Spleen (tissue), 11 donors: Measurements from ENCODE around the gene BACE2. TPM values are rescaled to one million over a fixed set of nuclear protein-coding genes. Genes with fewer than 3 reads are reported as not detected.
A peak's percentile ranks its signal among the peaks of the same experiment; 100 is the strongest.

Experiments used
- DNase-seq: peaks from one replicate; pipeline ENCODE4 v3.0.0-alpha.2; 2020
- H3K27ac ChIP-seq, 8 donors: fragments of 200-600 bp; sonication (generic) in 7 of 8; 1 replicate in 4 of 8; 2 replicates in 4 of 8; pipeline versions ENCODE4 v1.5.0 to v1.8.0; 2016 to 2021; ENCODE audit warnings: inconsistent platforms in 4 of 8, mild to moderate bottlenecking in 4 of 8, moderate library complexity in 1 of 8
- H3K27me3 ChIP-seq, 7 donors: fragments of 200-600 bp; sonication (generic) in 6 of 7; replicated peaks in 1 of 7; 1 replicate in 4 of 7; 2 replicates in 3 of 7; pipeline versions ENCODE4 v1.5.0 to v1.8.0; 2016 to 2021; ENCODE audit warnings: inconsistent platforms in 3 of 7, mild to moderate bottlenecking in 1 of 7
- H3K36me3 ChIP-seq, 6 donors: fragments of 200-600 bp; sonication (generic) in 5 of 6; 1 replicate in 4 of 6; 2 replicates in 2 of 6; pipeline versions ENCODE4 v1.5.0 to v1.8.0; 2016 to 2021; ENCODE audit warnings: inconsistent platforms in 2 of 6
- H3K4me1 ChIP-seq, 6 donors: fragments of 200-600 bp; sonication (generic) in 5 of 6; 1 replicate in 3 of 6; 2 replicates in 3 of 6; pipeline versions ENCODE4 v1.5.0 to v1.8.0; 2016 to 2021; ENCODE audit warnings: inconsistent platforms in 3 of 6
- H3K4me3 ChIP-seq, 8 donors: fragments of 200-600 bp; sonication (generic) in 7 of 8; 1 replicate in 4 of 8; 2 replicates in 4 of 8; pipeline versions ENCODE4 v1.5.0 to v1.8.0; 2016 to 2021; ENCODE audit warnings: inconsistent platforms in 4 of 8, mild to moderate bottlenecking in 4 of 8, moderate library complexity in 2 of 8
- H3K9me3 ChIP-seq, 8 donors: fragments of 200-600 bp; sonication (generic) in 7 of 8; 1 replicate in 4 of 8; 2 replicates in 4 of 8; pipeline versions ENCODE4 v1.5.0 to v1.8.0; 2016 to 2021; ENCODE audit warnings: inconsistent platforms in 4 of 8
- POLR2A ChIP-seq, 3 donors: fragments of 450-650 bp; IDR thresholded peaks; one replicate each; pipeline ENCODE4 v1.5.1; 2017; ENCODE audit warnings: antibody characterized with exemption in 3 of 3, mild to moderate bottlenecking in 1 of 3
- POLR2AphosphoS5 ChIP-seq, 3 donors: sonication (generic); formaldehyde crosslinking; IDR thresholded peaks; one replicate each; pipeline ENCODE4 v1.5.1; 2017; ENCODE audit warnings: antibody characterized with exemption in 3 of 3
- WGBS, 5 donors: extraction: QIAGEN DNeasy Blood & Tissue Kit in 3 of 5; methylation state at CpG; one replicate each; pipeline versions ENCODE4 v1.1.5 to v1.1.7; 2013 to 2018; 5-methylcytosine and 5-hydroxymethylcytosine counted together
- intact Hi-C: fragments of 100-400 bp; cut with DNase I; formaldehyde crosslinking; loops from one replicate; pipeline ENCODE4 v1.15.0; 2023; ENCODE audit warnings: low total_unique reads
- polyA plus RNA-seq, 3 donors: library from polyadenylated mRNA; stranded (reverse); fragments of 200-250 nt; gene quantifications; one replicate each; pipeline ENCODE4 v1.2.1, GENCODE V29; 2013
- total RNA-seq, 7 donors: library from RNA; depleted of rRNA in 3 of 7; stranded (reverse); fragments of >200 nt in 3 of 7; fragmentation: NEBNext Ultra II Directional in 4 of 7; extraction: Animal tissue kit (Norgen Biotek cat#: 25700) in 4 of 7; gene quantifications; one replicate each; pipeline versions ENCODE4 v1.1.0 to v1.2.1, GENCODE V29; 2016 to 2021
- TF ChIP-seq, protein P1 (sequence below), 11 experiments: fragments of 200-600 bp in 7 of 11; fragments of 450-650 bp in 4 of 11; sonication (generic) in 4 of 11; IDR thresholded peaks in 8 of 11; conservative IDR thresholded peaks in 3 of 11; 1 replicate in 7 of 11; 2 replicates in 4 of 11; pipeline versions ENCODE4 v1.4.0 to v1.8.0; 2016 to 2021; ENCODE audit warnings: antibody characterized with exemption in 11 of 11, inconsistent platforms in 4 of 11, mild to moderate bottlenecking in 1 of 11
- donor health status: healthy with polysubstance abuse.
- donor health status: DM: no; HTN: no; CAD: no; lungs with moderate emphysema.
- donor health status: DM: no; HTN: no; CAD: no.
- donor health status: Bipolar disorder and iron deficiency.
- donor health status: healthy.
- donor health status: DM: no; HTN: no; CAD: no.
- donor health status: DM: yes; HTN: yes; CAD: no.

The BACE2 gene
- total and polyA plus RNA-seq, 10 donors = 19.4 to 54.7 (median 47.1) TPM

GRCh38 chr21:41164052-41164451 is 3.9 kb upstream of the BACE2 start:
- H3K27ac ChIP-seq = no peak overlapping the region
- peaks cover 0 to 40% (median 3%) of the 10 kb centered on the region in 7 donors for H3K27me3 ChIP-seq
- TF ChIP-seq, protein P1, sequence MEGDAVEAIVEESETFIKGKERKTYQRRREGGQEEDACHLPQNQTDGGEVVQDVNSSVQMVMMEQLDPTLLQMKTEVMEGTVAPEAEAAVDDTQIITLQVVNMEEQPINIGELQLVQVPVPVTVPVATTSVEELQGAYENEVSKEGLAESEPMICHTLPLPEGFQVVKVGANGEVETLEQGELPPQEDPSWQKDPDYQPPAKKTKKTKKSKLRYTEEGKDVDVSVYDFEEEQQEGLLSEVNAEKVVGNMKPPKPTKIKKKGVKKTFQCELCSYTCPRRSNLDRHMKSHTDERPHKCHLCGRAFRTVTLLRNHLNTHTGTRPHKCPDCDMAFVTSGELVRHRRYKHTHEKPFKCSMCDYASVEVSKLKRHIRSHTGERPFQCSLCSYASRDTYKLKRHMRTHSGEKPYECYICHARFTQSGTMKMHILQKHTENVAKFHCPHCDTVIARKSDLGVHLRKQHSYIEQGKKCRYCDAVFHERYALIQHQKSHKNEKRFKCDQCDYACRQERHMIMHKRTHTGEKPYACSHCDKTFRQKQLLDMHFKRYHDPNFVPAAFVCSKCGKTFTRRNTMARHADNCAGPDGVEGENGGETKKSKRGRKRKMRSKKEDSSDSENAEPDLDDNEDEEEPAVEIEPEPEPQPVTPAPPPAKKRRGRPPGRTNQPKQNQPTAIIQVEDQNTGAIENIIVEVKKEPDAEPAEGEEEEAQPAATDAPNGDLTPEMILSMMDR (IDR thresholded peaks at IDR 0.05 in 8 of 11, conservative IDR thresholded peaks at IDR 0.05 in 3 of 11) = no peak
- no peak for TF ChIP-seq POLR2A (IDR thresholded peaks at IDR 0.05)
- DNase-seq = no peak
- intact Hi-C loops = no loop called here
- peaks cover 0 to 26% (median 7%) of the 10 kb centered on the region in 6 donors for H3K4me1 ChIP-seq
- no peak overlapping the region for H3K4me3 ChIP-seq
- H3K9me3 ChIP-seq = no peaks in the 10 kb centered on the region
- 89 to 94% (median 92%) methylated on average over 4 of the region's 4 CpGs for WGBS, 5 donors
- H3K36me3 ChIP-seq = no peaks in the 10 kb centered on the region

DNA sequence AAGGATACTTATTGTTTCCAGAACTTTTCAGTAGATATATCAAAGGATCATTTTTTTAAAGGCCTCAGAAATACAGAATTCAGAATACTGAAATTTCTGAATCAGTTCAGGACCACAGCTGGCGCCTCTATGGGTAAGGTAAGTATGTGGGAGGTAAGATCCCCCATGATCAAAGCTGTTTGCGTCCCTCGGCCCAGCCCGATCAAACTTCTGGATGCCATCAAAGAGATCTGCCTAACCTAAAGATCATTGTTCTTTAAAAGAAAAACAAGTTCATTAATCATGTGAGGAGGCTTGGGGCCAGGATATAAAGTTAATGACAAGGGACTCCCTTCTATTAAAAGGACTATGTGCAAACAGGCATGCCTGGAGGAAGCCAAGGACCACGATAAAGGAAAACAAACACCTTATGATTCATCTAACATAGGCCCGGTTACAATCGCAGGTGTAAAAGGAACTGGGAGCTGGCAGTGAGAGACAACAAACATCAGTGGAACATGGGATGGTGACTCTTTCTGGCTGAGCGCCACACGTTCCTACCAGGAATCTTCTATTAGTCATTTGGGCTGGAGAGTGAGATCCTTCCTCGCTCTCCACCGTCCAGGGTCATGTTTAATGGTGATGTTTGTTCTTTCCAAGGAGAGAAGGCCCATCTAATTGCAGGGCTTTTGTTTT is 2.8 kb upstream of the BACE2 start:
- peaks cover 0 to 49% (median 3%) of the 10 kb centered on the region in 7 donors for H3K27me3 ChIP-seq
- intact Hi-C loops = no loop called here
- H3K36me3 ChIP-seq = no peaks in the 10 kb centered on the region
- TF ChIP-seq POLR2AphosphoS5 (IDR thresholded peaks at IDR 0.05) (no peak), POLR2A (IDR thresholded peaks at IDR 0.05) (no peak)
- TF ChIP-seq, protein P1 (IDR thresholded peaks at IDR 0.05 in 8 of 11, conservative IDR thresholded peaks at IDR 0.05 in 3 of 11) = no peak
- peaks cover 2 to 37% (median 18%) of the 10 kb centered on the region in 6 donors for H3K4me1 ChIP-seq
- no peak for DNase-seq
- no peaks in the 10 kb centered on the region for H3K9me3 ChIP-seq
- peak overlapping the region in 6 of 8 donors; percentile 13 to 89 (median 34) for H3K27ac ChIP-seq
- H3K4me3 ChIP-seq = no peak overlapping the region
- WGBS, 5 donors = 73 to 89% (median 80%) methylated on average over 11 of the region's 11 CpGs

GRCh38 chr21:41166884-41167283 is 1.1 kb upstream of the BACE2 start:
- Histone ChIP-seq H3K4me1 (peaks cover 6 to 54% (median 32%) of the 10 kb centered on the region in 6 donors), H3K9me3 (no peaks in the 10 kb centered on the region), H3K36me3 (no peaks in the 10 kb centered on the region), H3K27ac (peak overlapping the region; percentile 78 to 92 (median 90)), H3K4me3 (peak overlapping the region in 7 of 8 donors; percentile 52 to 82 (median 67)), H3K27me3 (peaks cover 0 to 58% (median 3%) of the 10 kb centered on the region in 7 donors)
- TF ChIP-seq, protein P1 (IDR thresholded peaks at IDR 0.05 in 8 of 11, conservative IDR thresholded peaks at IDR 0.05 in 3 of 11) = no peak
- TF ChIP-seq POLR2AphosphoS5 (IDR thresholded peaks at IDR 0.05) (no peak), POLR2A (IDR thresholded peaks at IDR 0.05) (no peak)
- intact Hi-C loops = no loop called here
- WGBS, 5 donors = 15 to 29% (median 21%) methylated on average over 10 to 14 of the region's 14 CpGs
- no peak for DNase-seq

- WGBS, 5 donors = 0 to 3% (median 2%) methylated on average over 20 to 75 of the region's 75 CpGs
- peaks cover 0 to 53% (median 3%) of the 10 kb centered on the region in 7 donors for H3K27me3 ChIP-seq
- peak; percentile 80 for DNase-seq
- intact Hi-C loops = no loop called here
- no peaks in the 10 kb centered on the region for H3K9me3 ChIP-seq
- TF ChIP-seq POLR2AphosphoS5 (IDR thresholded peaks at IDR 0.05) = peak; percentile 59 to 81 (median 71)
- TF ChIP-seq, protein P1 (IDR thresholded peaks at IDR 0.05 in 8 of 11, conservative IDR thresholded peaks at IDR 0.05 in 3 of 11) = no peak
- TF ChIP-seq POLR2A (IDR thresholded peaks at IDR 0.05) = peak in 1 of 3 donors; percentile 22
- H3K27ac ChIP-seq = peak overlapping the region; percentile 78 to 92 (median 90)
- no peaks in the 10 kb centered on the region for H3K36me3 ChIP-seq
- peaks cover 6 to 69% (median 36%) of the 10 kb centered on the region in 6 donors for H3K4me1 ChIP-seq
- peak overlapping the region; percentile 54 to 82 (median 66) for H3K4me3 ChIP-seq
Measured at GRCh38 chr21:41168391-41169257, 664 bp downstream of the BACE2 start.
